HEK293 (cell line): ENCODE measurements around the gene ENO2.
A peak's percentile ranks its signal among the peaks of the same experiment; 100 is the strongest.

Experiments used
- GLIS2 ChIP-seq: fragments of 450-650 bp; formaldehyde crosslinking; IDR thresholded peaks from 2 replicates; pipeline ENCODE4 v1.5.1; 2016; ENCODE audit warnings: missing biosample characterization, missing genetic modification characterization
- IKZF3 ChIP-seq: fragments of 450-650 bp; IDR thresholded peaks from 2 replicates; pipeline ENCODE4 v1.5.0; 2018; ENCODE audit warnings: missing biosample characterization, mild to moderate bottlenecking, missing genetic modification characterization, moderate library complexity
- KLF17 ChIP-seq: fragments of 450-650 bp; formaldehyde crosslinking; IDR thresholded peaks from 2 replicates; pipeline ENCODE4 v1.5.1; 2016; ENCODE audit warnings: missing biosample characterization, missing genetic modification characterization
- SP3 ChIP-seq: fragments of 450-650 bp; formaldehyde crosslinking; IDR thresholded peaks from 2 replicates; pipeline ENCODE4 v1.5.1; 2016; ENCODE audit warnings: missing biosample characterization, missing genetic modification characterization
- TCF7L2 ChIP-seq: IDR thresholded peaks from 2 replicates; pipeline ENCODE4 v1.6.1; 2011; ENCODE audit warnings: low read depth, mild to moderate bottlenecking, inconsistent platforms, low read length, moderate library complexity, borderline replicate concordance
- ZBTB1 ChIP-seq: fragments of 450-650 bp; formaldehyde crosslinking; IDR thresholded peaks from 2 replicates; pipeline ENCODE4 v1.5.1; 2016; ENCODE audit warnings: missing biosample characterization, missing genetic modification characterization
- ZBTB10 ChIP-seq: fragments of 450-650 bp; formaldehyde crosslinking; IDR thresholded peaks from 2 replicates; pipeline ENCODE4 v1.5.1; 2016; ENCODE audit warnings: missing biosample characterization, missing genetic modification characterization
- ZIC2 ChIP-seq: fragments of 450-650 bp; formaldehyde crosslinking; IDR thresholded peaks from 2 replicates; pipeline ENCODE4 v1.5.1; 2016; ENCODE audit warnings: missing biosample characterization, missing genetic modification characterization
- ZNF121 ChIP-seq: fragments of 450-650 bp; formaldehyde crosslinking; IDR thresholded peaks from 2 replicates; pipeline ENCODE4 v1.5.1; 2016; ENCODE audit warnings: missing biosample characterization, missing genetic modification characterization
- ZNF175 ChIP-seq: fragments of 450-650 bp; formaldehyde crosslinking; IDR thresholded peaks from 2 replicates; pipeline ENCODE4 v1.5.1; 2016; ENCODE audit warnings: missing biosample characterization, missing genetic modification characterization
- ZNF239 ChIP-seq: fragments of 450-650 bp; formaldehyde crosslinking; IDR thresholded peaks from 2 replicates; pipeline ENCODE4 v1.5.1; 2016; ENCODE audit warnings: missing biosample characterization, missing genetic modification characterization
- ZNF280C ChIP-seq: fragments of 450-650 bp; formaldehyde crosslinking; IDR thresholded peaks from 2 replicates; pipeline ENCODE4 v1.5.1; 2016; ENCODE audit warnings: missing biosample characterization, missing genetic modification characterization
- ZNF311 ChIP-seq: fragments of 450-650 bp; formaldehyde crosslinking; IDR thresholded peaks from 2 replicates; pipeline ENCODE4 v1.5.1; 2017; ENCODE audit warnings: missing biosample characterization, missing genetic modification characterization, borderline replicate concordance
- ZNF341 ChIP-seq: fragments of 450-650 bp; formaldehyde crosslinking; IDR thresholded peaks from 2 replicates; pipeline ENCODE4; 2016; ENCODE audit warnings: low read depth, missing biosample characterization, missing genetic modification characterization
- ZNF366 ChIP-seq: fragments of 450-650 bp; formaldehyde crosslinking; conservative IDR thresholded peaks from 2 replicates; pipeline ENCODE4 v1.5.1; 2016; ENCODE audit warnings: missing biosample characterization, missing genetic modification characterization
- ZNF391 ChIP-seq: fragments of 450-650 bp; formaldehyde crosslinking; IDR thresholded peaks from 2 replicates; pipeline ENCODE4 v1.5.1; 2016; ENCODE audit warnings: low read depth, missing biosample characterization, missing genetic modification characterization, borderline replicate concordance
- ZNF398 ChIP-seq: fragments of 450-650 bp; formaldehyde crosslinking; IDR thresholded peaks from 2 replicates; pipeline ENCODE4 v1.5.1; 2017; ENCODE audit warnings: missing biosample characterization, missing genetic modification characterization
- ZNF48 ChIP-seq: fragments of 450-650 bp; formaldehyde crosslinking; IDR thresholded peaks from 2 replicates; pipeline ENCODE4 v1.5.1; 2016; ENCODE audit warnings: missing biosample characterization, missing genetic modification characterization
- ZNF514 ChIP-seq: fragments of 450-650 bp; formaldehyde crosslinking; IDR thresholded peaks from 2 replicates; pipeline ENCODE4 v1.5.1; 2016; ENCODE audit warnings: missing biosample characterization, missing genetic modification characterization
- ZNF560 ChIP-seq: fragments of 450-650 bp; formaldehyde crosslinking; IDR thresholded peaks from 2 replicates; pipeline ENCODE4 v1.5.1; 2017; ENCODE audit warnings: missing biosample characterization, missing genetic modification characterization, borderline replicate concordance
- ZNF561 ChIP-seq: fragments of 450-650 bp; IDR thresholded peaks from 2 replicates; pipeline ENCODE4 v1.5.1; 2018; ENCODE audit warnings: missing biosample characterization, missing genetic modification characterization, borderline replicate concordance
- ZNF610 ChIP-seq: fragments of 450-650 bp; formaldehyde crosslinking; IDR thresholded peaks from 2 replicates; pipeline ENCODE4 v1.5.1; 2016; ENCODE audit warnings: missing biosample characterization, missing genetic modification characterization, borderline replicate concordance
- ZNF621 ChIP-seq: fragments of 450-650 bp; formaldehyde crosslinking; IDR thresholded peaks from 2 replicates; pipeline ENCODE4 v1.5.1; 2017; ENCODE audit warnings: missing biosample characterization, missing genetic modification characterization
- ZNF624 ChIP-seq: fragments of 450-650 bp; formaldehyde crosslinking; IDR thresholded peaks from 2 replicates; pipeline ENCODE4 v1.5.1; 2017; ENCODE audit warnings: missing biosample characterization, missing genetic modification characterization
- ZNF645 ChIP-seq: fragments of 450-650 bp; formaldehyde crosslinking; IDR thresholded peaks from 2 replicates; pipeline ENCODE4; 2016; ENCODE audit warnings: missing biosample characterization, missing genetic modification characterization
- ZNF747 ChIP-seq: fragments of 450-650 bp; formaldehyde crosslinking; IDR thresholded peaks from 2 replicates; pipeline ENCODE4 v1.5.1; 2016; ENCODE audit warnings: missing biosample characterization, missing genetic modification characterization
- ZNF785 ChIP-seq: fragments of 450-650 bp; formaldehyde crosslinking; IDR thresholded peaks from 2 replicates; pipeline ENCODE4 v1.5.1; 2016; ENCODE audit warnings: missing biosample characterization, missing genetic modification characterization
- TF ChIP-seq, protein P1 (sequence below): fragments of 450-650 bp; formaldehyde crosslinking; IDR thresholded peaks from 2 replicates; pipeline ENCODE4 v1.5.1; 2016; ENCODE audit warnings: missing biosample characterization, missing genetic modification characterization

The ENO2 gene

DNA sequence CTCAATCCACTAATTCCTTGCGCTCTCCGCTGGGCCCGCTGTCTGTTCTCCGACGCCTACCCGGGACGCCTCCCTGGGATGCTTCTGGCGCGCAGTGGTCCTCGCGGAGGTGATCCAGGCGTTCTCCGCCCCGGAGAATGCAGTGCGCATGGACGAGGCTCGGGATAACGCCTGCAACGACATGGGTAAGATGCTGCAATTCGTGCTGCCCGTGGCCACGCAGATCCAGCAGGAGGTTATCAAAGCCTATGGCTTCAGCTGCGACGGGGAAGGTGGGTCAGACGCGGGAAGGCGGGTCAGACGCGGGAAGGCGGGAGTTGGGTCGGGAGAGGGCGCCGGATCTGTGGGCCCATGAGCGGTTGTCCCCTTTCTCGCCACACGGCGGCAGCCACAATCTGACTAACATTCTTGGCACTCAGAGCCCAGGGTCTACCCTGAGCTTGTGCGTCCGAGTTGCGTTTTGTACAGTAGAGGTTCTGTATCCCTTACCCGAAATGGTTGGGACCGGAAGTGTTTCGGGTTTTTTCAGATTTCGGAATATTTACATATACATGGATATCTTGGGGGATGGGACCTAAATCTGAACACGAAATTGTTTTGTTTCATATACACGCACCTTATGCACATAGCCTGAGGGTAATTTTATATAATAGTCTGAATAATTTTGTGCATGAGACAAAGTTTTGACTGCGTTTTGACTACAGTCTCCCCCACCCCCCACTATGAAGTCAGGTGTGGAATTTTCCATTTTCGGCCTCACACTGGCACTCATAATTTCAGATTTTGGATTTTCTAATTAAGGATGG, 30.2 kb downstream of the ENO2 start (continued):
- TF ChIP-seq IKZF3 (tag by site-specific recombination) (peak; percentile 99), SP3 (tag by site-specific recombination) (peak; percentile 78), ZNF624 (tag by site-specific recombination) (no peak; the same call in 1 of the 2 replicates), ZNF747 (no peak), ZNF560 (no peak), ZNF341 (no peak; the same call in 1 of the 2 replicates), ZNF561 (no peak), ZBTB10 (no peak; the same call in 1 of the 2 replicates), ZNF48 (tag by site-specific recombination) (no peak), ZNF610 (tag by site-specific recombination) (0 out of 2 replicates have a peak, but pooled peaks have one; percentile 11), ZIC2 (tag by site-specific recombination) (peak; percentile 90), ZNF239 (tag by site-specific recombination) (no peak), GLIS2 (tag by site-specific recombination) (peak; percentile 79), ZNF645 (tag by site-specific recombination) (no peak), ZNF785 (tag by site-specific recombination) (no peak), ZNF398 (tag by site-specific recombination) (no peak), ZNF311 (tag by site-specific recombination) (no peak), ZNF621 (tag by site-specific recombination) (no peak), ZNF366 (peak; percentile 91), ZNF391 (tag by site-specific recombination) (no peak), ZBTB1 (peak; percentile 98), ZNF175 (tag by site-specific recombination) (no peak), ZNF280C (tag by site-specific recombination) (no peak), ZNF121 (peak; percentile 59), ZNF514 (no peak), KLF17 (tag by site-specific recombination) (peak; percentile 72), TCF7L2 (no peak)
- TF ChIP-seq, protein P1, sequence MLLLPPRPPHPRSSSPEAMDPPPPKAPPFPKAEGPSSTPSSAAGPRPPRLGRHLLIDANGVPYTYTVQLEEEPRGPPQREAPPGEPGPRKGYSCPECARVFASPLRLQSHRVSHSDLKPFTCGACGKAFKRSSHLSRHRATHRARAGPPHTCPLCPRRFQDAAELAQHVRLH (tag by site-specific recombination), result no peak; the same call in 1 of the 2 replicates
